Muscle layer of duodenum (tissue), 2 donors: ENCODE results near the gene EXOC6B.

Experiments used
- H3K27ac ChIP-seq: one replicate; pipeline ENCODE4 v1.7.0; 2013; ENCODE audit warnings: mild to moderate bottlenecking, low read length
- H3K27me3 ChIP-seq: one replicate; pipeline ENCODE4 v1.7.0; 2013; ENCODE audit warnings: low read depth, mild to moderate bottlenecking, control low read depth, low read length
- H3K36me3 ChIP-seq, 2 donors: one replicate each; pipeline ENCODE4 v1.7.0; 2013; ENCODE audit warnings: low read length in 2 of 2, control low read depth in 1 of 2, mild to moderate bottlenecking in 1 of 2; ENCODE audit not compliant: insufficient read depth in 2 of 2, control insufficient read depth in 1 of 2
- H3K4me1 ChIP-seq, 2 donors: one replicate each; pipeline ENCODE4 v1.7.0; 2013; ENCODE audit warnings: low read length in 2 of 2, mild to moderate bottlenecking in 2 of 2, control low read depth in 1 of 2, moderate library complexity in 1 of 2; ENCODE audit not compliant: insufficient read depth in 2 of 2, control insufficient read depth in 1 of 2
- H3K4me3 ChIP-seq, 2 donors: one replicate each; pipeline ENCODE4 v1.7.0; 2013; ENCODE audit warnings: low read length in 2 of 2, low read depth in 1 of 2, mild to moderate bottlenecking in 1 of 2
- H3K9me3 ChIP-seq, 2 donors: one replicate each; pipeline ENCODE4 v1.7.0; 2013; ENCODE audit warnings: low read length in 2 of 2, control low read depth in 1 of 2, mild to moderate bottlenecking in 1 of 2; ENCODE audit not compliant: control insufficient read depth in 1 of 2
- donor health status: healthy.

Gene EXOC6B

DNA sequence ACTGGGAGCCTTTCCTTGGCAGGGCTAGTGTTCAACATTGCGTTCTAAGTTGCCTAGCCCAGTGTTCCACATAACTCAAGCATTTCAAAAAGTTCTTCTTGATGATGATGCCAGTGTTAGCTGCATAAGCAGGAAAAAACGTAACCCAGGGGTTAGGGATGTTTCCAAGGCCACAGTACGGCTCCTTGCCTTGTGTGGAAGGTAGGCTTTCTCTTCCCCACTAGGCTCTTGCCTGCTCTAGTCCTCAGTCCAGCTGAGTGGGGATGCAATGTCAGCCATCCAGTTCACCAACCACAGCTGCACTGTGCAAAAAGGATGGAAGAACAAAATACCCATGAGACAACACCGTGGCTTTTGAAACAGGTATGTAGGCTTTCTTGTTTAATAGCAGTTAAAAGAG, 650.2 kb downstream of the EXOC6B start:
- Histone ChIP-seq H3K4me3 (no peak overlapping the region), H3K4me1 (no peaks in the 10 kb centered on the region), H3K9me3 (no peaks in the 10 kb centered on the region), H3K27ac (no peak overlapping the region), H3K36me3 (peaks cover 10 to 45% of the 10 kb centered on the region in 2 donors), H3K27me3 (no peaks in the 10 kb centered on the region)

DNA sequence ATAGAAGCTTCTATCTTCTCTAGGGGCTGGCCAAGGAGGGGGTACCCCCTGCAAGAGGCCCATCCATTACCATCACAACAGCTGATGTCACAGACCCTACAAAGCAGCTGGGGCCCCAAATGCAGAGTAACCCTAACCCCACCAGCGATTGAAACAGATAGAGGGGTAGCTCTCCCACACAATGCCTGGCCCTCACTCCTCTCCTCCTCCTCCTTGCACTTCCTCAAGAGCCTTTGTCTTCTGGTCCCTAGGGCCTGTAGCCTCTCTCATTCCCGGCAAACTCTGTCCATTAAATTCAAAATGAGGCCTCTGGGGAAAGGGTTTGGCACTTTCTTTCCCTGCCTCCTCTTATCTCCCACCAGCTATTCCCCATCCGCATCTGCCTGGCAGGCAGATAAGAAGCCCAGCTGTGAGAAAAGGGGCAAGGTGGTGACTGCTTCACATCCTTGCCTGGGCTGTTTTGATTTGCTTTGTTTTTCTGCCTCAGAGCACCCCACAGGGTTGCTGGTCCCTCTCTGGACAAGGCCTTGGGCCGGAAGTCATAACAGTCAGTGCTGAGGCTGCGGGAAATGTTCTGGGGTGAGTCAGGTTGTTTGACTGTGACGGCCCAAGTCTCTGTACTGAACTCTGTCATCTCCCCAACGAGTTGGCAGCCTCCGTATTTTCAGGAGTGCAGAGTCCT, 652.1 kb downstream of the EXOC6B start:
- no peaks in the 10 kb centered on the region for H3K9me3 ChIP-seq
- no peaks in the 10 kb centered on the region for H3K4me1 ChIP-seq
- H3K4me3 ChIP-seq = no peak overlapping the region
- H3K27ac ChIP-seq = no peak overlapping the region
- peaks cover 9 to 33% of the 10 kb centered on the region in 2 donors for H3K36me3 ChIP-seq
- H3K27me3 ChIP-seq = no peaks in the 10 kb centered on the region

DNA sequence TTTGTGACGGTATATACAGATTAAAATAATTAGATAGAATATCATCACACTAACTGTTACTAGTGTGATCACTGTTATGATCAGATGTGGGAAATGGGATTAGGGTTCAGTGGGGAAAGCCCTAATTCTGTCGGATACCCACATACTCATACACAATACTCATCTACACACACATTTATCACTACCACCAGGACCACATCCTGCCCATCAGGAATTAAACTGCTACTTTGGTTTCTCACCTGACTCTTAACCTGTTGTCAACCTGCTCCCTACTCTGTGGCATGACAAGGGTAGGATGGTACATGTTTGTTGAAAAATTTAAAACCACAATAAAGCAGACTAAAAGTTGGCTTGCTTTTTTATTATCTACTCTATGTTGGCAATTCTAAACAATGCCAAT, 653.4 kb downstream of the EXOC6B start:
- Histone ChIP-seq H3K4me3 (no peak overlapping the region), H3K9me3 (no peaks in the 10 kb centered on the region), H3K27ac (no peak overlapping the region), H3K27me3 (no peaks in the 10 kb centered on the region), H3K36me3 (peaks cover 2 to 20% of the 10 kb centered on the region in 2 donors), H3K4me1 (no peaks in the 10 kb centered on the region)

DNA sequence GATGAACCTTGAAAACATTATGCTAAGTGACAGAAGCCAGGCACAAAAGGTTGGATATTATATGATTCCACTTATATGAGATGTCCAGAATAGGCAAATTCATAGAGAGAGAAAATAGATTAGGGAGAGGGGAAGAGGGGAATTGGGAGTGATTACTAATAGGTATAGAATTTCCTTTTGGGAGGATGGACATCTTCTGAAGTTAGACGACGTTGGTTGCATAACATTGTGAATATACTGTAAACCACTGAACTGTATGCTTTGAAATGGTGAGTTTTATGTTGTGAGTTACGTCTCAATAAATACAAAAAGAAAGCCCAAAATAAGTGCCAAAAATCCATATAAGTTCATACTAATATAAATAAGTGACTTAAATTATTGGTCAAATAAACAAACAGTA, 659.6 kb downstream of the EXOC6B start:
- no peaks in the 10 kb centered on the region for H3K4me1 ChIP-seq
- no peaks in the 10 kb centered on the region for H3K9me3 ChIP-seq
- no peaks in the 10 kb centered on the region for H3K27me3 ChIP-seq

DNA sequence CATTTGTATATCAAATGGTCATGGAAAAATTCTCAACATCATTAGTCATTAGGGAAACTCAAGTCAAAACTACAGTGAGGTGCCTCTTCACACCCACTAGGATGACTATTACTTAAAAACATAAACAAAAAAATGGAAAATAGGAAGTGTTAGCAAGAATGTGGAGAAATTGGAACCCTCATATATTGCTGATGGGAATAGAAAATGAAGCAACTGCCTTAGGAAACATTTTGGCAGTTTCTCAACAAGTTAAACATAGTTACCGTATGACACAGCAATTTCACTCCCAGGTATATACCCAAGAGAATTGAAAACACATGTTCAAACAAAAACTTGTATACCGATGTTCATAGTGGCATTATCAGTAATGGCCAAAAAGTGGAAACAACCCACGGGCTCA, 660.0 kb downstream of the EXOC6B start:
- Histone ChIP-seq H3K9me3 (no peaks in the 10 kb centered on the region), H3K4me3 (no peak overlapping the region), H3K27me3 (no peaks in the 10 kb centered on the region), H3K36me3 (no peaks in the 10 kb centered on the region), H3K4me1 (no peaks in the 10 kb centered on the region), H3K27ac (no peak overlapping the region)

More for the DNA sequence above, 659.6 kb downstream of the EXOC6B start:
- no peaks in the 10 kb centered on the region for H3K36me3 ChIP-seq
- H3K4me3 ChIP-seq = no peak overlapping the region
- H3K27ac ChIP-seq = no peak overlapping the region

DNA sequence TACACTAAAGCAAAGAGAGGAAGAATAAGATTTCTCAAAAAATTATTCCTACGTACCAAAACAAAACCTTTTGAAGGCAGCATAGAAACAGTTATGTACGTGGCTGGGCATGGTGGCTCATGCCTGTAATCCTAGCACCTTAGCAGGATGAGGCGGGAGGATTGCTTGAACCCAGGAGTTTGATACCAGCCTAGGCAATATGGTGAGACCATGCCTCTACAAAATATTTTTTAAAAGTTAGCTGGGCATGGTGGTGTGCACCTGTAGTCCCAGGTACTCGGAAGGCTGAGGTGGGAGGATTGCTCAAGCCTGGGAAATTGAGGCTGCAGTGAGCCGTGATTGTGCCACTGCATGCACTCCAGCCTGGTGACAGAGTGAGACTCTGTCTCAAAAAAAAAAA, 663.3 kb downstream of the EXOC6B start:
- H3K4me3 ChIP-seq = no peak overlapping the region

DNA sequence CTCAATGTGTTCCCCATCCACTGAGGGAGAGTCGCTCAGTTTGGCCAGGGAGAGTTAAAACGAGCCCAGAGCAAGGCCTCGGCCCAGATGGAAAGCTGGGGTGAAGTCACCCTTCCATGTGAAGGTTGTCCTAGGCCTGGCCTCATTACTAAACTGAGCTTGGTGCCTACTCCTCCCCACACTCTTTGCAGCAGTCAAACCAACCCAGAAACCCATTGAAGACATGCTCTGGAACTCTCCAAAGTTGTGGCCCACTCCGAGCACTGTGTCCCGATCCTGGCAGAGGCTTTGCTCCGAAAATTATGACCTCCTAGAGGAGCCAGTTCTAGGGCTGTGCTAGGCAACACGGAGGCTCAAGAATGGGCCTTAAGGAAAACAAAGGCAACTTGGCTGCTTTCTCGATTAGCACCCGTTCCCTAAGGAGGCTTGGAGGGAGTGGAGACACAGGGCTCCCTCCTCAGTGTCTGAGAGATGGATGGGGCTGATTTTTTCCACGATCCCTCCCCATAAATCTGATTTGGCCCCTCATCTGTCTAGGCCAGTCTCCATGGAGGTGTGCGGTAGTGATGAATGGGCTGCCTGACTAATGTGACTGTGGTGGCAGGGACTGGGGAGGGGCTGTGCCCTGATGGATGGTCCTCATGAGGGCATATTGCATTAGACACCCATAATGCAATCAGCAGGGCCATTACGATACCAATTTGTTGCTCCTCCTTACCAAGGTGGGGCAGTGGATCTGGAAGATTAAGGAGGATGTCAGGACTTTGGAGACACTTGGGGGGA, 666.4 kb downstream of the EXOC6B start:
- Histone ChIP-seq H3K4me1 (no peaks in the 10 kb centered on the region), H3K27me3 (peaks cover 4% of the 10 kb centered on the region), H3K36me3 (no peaks in the 10 kb centered on the region), H3K9me3 (no peaks in the 10 kb centered on the region), H3K27ac (no peak overlapping the region), H3K4me3 (no peak overlapping the region)

More for the DNA sequence above, 663.3 kb downstream of the EXOC6B start:
- H3K36me3 ChIP-seq = no peaks in the 10 kb centered on the region
- no peaks in the 10 kb centered on the region for H3K9me3 ChIP-seq
- H3K27ac ChIP-seq = no peak overlapping the region
- no peaks in the 10 kb centered on the region for H3K4me1 ChIP-seq
- no peaks in the 10 kb centered on the region for H3K27me3 ChIP-seq

DNA sequence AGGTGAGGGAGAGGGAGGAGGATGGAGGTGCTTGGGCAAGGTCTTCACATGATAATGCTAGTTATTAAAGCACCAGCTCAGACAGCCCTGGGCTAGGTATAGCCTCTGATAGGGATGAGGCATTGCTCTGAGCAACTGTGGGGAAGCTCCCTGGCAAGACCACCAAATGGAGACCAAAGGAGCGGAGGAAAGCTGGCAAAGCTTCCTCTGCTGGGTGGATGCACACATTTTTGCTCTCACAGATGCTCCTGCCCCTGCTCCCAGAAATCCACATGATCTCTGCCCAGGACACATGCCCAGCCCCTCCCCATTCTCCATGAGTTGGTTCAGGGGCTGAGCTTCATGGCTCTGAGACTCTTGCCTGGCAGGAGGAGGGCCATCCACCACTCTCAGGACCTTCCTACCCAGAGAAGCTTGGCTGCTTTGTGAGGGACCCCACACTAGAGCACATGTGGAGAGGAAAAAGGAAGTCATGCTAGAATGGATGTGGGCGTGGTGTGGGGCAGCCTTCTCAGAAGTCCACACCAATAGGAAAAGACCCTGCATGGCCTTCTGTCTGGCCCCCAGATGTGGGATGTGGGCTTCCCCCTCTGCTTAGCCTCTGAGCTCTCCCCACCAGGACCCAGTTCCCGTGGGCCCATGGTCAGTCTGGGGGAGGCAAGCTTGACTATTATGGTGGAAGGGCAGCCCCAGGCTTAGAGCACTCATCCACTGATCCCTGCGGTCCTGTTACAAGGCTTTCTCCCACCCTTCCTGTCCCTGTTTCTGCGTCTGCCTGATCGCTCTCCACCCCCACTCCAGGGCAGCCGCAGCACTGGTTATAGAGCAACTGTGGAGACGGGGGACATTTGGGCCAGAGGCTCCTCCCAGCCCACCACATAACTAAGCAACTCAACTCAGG, 667.7 kb downstream of the EXOC6B start:
- Histone ChIP-seq H3K36me3 (no peaks in the 10 kb centered on the region), H3K27ac (no peak overlapping the region), H3K4me1 (no peaks in the 10 kb centered on the region), H3K4me3 (no peak overlapping the region), H3K9me3 (no peaks in the 10 kb centered on the region), H3K27me3 (peaks cover 4% of the 10 kb centered on the region)

DNA sequence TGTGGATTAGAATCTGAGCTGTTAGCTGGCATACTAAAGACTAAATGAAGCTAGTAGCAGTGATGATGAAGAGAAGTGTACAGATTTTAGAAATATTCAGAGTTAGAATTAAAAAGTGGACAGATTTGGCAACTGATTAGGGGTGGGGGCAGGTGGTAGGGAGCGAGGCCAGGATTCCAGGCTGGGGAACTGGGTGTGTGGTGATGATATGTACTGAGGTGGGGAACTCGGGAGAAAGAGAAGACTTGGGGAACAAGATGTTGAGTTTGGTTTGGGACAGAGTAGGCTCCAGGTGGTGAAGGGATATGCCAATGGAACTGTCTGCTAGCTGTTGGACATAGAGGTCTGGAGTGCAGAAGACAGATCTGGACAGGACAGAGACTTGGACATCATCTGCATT, 669.0 kb downstream of the EXOC6B start:
- no peaks in the 10 kb centered on the region for H3K36me3 ChIP-seq
- no peaks in the 10 kb centered on the region for H3K4me1 ChIP-seq
- H3K27me3 ChIP-seq = peaks cover 4% of the 10 kb centered on the region
- no peak overlapping the region for H3K4me3 ChIP-seq
- H3K27ac ChIP-seq = no peak overlapping the region
- no peaks in the 10 kb centered on the region for H3K9me3 ChIP-seq

DNA sequence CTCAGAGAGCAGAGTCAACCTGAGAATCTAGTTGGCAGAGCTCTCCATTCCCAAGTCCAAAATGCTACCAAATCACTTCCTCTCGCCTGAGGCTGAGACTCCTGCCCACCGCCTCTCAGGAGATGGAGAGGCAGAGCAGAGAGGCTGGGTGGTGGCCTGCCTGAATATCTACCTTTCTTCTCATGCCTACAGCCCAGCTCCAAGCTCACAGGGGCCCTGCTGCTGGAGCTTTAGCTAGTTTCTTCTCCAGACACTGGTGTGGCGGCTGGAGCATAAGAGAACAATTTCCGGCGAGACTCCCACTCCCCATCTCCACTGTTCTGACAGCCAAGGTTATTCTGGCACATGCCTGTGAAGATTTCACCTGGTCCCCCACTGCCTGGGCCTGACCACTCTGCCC, 670.1 kb downstream of the EXOC6B start:
- Histone ChIP-seq H3K4me1 (no peaks in the 10 kb centered on the region), H3K9me3 (no peaks in the 10 kb centered on the region), H3K27me3 (peaks cover 6% of the 10 kb centered on the region), H3K36me3 (no peaks in the 10 kb centered on the region), H3K27ac (no peak overlapping the region), H3K4me3 (no peak overlapping the region)

DNA sequence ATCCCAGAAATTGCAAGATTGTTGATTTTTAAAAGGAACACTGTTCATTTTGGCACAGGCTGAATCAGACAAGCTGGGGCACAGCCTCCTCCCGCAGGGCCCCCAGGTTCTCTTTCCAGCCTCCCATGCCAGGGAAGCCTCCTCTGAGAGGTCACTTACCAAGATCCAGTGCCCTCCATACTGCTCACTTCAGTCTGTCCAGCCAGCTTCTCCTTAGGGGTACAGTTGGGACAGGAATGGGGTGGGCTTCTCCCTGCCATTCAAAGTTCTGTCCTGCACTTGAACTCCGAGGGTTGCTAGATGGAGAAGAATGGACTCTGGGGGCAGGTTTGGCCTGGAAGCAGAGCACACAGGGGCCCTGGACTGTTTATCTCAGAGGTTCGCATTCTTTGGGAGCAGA, 670.7 kb downstream of the EXOC6B start:
- Histone ChIP-seq H3K4me1 (peaks cover 0 to under 1% of the 10 kb centered on the region in 2 donors), H3K9me3 (no peaks in the 10 kb centered on the region), H3K27ac (no peak overlapping the region), H3K27me3 (peaks cover 8% of the 10 kb centered on the region), H3K4me3 (no peak overlapping the region), H3K36me3 (no peaks in the 10 kb centered on the region)
